Medulla oblongata (tissue), 1 donor: ENCODE results near the gene PPP1R37.

ENCODE experiments used
- DNase-seq: peaks from one replicate; pipeline ENCODE4 v3.0.0-alpha.2; 2015; ENCODE audit errors: extremely low spot score

The PPP1R37 gene

DNA sequence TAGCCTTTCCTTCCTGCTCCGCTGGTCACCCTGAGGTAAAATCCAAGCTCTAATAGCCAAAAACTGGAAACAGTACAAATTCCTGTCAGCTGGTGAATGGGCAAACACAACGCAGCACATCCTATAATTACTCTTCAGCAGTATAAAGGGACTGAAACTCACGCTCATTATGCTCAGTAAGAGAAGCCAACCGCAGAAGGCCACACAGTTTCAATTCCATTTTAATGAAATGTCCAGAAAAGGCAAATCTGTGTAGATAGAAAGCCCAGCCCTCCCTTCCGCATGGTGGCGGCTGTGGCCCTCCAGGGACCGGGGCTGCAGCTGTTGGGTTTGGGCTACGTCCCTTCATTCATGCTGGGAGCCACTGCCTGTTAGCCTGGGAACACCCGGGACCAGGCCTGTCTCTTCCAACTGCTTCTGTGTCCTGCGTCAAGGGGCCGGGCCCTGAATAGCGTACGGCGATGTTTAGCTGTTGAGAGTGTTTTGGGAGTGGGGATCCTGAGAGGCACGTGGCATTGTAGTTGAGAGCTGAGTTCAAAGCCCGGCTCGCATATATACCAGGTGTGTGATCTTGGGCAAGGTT is 44.3 kb downstream of the PPP1R37 start:
- peak; percentile 18 for DNase-seq

DNA sequence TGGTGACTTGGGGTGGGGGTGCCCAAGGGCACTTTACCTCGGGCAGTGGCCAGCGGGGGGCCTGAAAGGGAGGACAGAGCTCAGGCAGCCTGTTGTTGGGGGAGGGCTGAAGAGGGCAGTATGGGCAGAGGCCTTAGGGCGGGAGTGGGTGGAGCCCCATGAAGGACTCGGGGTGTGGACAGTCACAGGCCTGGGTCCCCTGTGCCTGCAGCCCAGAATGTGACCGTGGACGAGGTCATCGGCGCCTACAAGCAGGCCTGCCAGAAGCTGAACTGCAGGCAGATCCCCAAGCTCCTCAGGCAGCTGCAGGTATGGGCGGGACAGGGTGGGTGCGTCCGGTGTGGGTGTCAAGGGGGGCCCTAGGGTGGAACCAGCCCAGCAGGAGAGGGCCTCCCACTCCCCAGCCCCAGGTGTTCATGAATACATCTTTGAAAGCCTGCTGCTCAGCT is 45.3 kb downstream of the PPP1R37 start:
- no peak for DNase-seq

DNA sequence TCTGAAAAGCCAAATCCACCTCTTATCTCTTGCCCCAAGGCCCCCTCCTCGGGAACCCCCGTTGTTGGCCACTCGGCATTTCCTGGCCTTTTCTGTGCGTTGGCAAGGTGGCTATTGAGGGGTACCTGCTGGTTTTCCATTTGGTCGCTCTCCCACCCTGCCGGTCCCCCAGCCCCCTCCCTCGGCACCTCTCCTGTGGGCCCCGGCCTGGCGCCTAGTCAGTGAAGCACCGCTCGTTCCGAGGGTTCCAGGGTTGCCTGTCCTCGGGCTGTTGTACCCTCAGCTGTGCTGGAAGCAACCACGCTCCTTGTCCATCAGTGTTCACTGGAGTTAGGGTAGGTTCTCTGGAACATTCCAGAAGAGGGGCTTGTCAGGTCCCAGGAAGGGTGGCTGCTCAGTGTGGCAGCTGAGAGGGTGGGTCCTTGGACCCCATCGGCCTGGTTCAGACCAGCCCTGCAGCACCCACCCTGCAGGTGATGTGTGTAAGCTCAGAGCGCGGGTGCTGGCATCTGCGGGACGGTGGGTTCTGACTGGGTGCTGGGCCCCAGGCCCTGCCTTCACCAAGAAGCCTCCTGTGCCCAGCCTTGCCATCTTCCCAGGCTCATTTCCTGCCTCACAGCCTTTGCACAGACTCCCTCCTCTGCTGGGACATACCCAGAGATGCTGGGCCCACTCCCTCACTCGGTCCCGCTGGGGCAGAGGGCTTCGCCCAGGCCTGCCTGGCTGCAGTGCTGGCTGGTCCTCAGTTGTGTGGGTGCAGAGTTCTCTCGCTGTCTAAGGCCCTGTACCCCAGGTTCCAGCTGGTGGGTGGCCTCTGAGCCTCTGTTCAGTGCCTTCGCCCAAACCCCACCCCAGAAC is 46.5 kb downstream of the PPP1R37 start:
- DNase-seq: no peak

DNA sequence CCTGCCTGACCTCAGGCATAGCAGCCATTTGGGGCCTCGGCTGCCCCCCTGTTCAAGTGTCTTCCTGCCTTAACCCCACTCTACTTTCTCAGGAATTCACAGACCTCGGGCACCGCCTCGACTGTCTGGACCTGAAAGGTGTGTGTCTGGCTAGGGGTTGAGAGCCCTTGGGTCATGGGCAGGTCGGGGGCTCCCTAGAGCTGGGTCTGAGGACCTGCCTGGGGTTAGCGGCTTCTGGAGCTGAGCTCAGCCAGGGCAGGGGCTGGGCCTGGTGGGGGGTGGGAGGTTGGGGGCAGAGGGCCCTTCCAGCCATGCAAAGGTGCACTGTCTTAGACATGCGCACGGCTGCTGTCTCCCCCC is 47.1 kb downstream of the PPP1R37 start:
- DNase-seq: no peak

DNA sequence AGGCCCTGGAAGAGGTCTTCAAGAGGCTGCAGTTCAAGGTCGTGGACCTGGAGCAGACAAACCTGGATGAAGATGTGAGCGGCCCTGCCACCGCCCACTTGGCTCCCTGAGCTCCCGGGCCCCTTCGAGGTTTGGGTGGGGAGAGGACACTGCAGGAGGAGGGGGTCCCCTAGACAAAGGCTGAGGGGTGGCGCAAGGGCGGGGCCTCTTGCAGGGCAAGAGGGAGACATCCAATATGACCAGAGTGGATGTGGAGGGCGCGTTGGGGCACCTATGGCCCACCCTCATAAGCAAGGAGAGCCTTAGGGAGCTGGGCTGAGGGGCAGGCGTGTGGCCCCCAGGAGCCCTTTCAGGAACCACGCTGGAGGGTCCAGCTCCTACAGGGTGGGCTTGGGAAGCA is 47.6 kb downstream of the PPP1R37 start:
- no peak for DNase-seq

DNA sequence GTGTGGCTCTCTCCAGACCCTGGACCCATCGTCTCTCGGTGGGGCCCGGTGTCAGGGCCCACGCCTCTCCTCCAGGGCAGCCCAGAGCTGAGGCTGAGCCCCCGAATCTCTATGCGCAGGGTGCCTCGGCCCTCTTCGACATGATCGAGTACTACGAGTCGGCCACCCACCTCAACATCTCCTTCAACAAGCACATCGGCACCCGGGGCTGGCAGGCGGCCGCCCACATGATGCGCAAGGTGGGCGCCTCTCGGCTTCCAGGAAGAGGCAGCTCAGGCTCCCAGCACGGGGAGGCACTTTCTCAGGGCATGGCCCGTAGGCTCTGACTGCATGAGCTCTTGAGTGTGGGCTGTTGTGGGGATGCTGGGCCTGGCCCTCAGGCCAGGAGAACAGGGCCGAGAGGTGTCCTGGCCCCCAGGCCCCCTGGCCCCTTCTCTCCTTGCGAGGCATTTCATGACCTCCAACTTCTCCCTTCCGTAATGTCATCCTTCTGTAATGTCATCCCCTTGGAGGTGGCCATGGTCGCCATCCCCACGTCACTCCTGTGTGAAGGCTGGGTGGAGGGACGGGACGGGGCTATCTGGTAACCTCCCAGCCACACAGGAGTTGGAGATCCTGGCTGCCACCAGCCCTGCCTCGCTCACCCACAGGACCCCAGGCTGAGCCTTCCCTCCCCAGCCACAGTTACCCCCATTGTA is 48.4 kb downstream of the PPP1R37 start:
- DNase-seq: no peak

DNA sequence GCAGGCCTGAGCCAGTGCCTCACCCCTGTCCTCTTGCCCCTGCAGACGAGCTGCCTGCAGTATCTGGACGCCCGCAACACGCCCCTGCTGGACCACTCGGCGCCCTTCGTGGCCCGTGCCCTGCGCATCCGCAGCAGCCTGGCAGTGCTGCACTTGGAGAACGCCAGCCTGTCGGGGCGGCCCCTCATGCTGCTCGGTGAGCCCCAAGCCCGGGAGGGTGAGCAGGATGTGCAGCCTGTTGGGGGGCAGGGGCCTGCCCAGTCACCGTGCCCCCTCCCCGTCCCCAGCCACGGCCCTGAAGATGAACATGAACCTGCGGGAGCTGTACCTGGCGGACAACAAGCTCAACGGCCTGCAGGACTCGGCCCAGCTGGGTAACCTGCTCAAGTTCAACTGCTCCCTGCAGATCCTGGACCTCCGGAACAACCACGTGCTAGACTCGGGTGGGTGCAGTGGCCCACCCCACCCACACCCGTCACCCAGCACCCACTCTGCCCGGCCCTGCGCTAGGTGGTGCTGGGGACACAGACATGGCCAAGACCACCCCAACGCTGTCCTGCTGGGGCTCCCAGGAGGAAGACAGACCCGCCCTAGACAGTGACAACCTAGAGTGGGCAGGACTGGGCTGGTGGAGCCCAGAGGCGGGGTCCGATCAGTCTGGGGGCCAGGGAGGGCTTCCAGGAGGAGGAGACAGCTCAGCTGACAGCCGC is 49.2 kb downstream of the PPP1R37 start:
- DNase-seq: no peak

DNA sequence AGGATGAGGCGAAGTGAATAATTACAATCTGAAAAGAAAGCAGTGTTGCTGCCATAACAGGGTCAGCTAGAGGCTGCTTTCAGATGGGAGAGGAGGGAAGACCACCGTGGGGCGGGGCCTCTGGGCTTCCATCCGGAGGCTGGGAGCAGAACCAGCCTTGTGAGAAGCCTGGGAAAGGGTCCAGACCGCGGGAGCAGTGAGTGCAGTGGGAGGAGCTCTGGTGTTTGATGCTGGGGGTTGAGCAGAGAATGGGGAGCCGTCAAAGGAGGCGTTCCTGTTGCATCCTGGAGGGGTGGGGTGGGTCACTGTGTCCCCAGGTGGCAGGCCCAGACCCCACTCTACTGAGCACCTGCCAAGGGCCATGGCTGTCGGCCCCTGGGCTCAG is 49.7 kb downstream of the PPP1R37 start:
- DNase-seq: no peak

DNA sequence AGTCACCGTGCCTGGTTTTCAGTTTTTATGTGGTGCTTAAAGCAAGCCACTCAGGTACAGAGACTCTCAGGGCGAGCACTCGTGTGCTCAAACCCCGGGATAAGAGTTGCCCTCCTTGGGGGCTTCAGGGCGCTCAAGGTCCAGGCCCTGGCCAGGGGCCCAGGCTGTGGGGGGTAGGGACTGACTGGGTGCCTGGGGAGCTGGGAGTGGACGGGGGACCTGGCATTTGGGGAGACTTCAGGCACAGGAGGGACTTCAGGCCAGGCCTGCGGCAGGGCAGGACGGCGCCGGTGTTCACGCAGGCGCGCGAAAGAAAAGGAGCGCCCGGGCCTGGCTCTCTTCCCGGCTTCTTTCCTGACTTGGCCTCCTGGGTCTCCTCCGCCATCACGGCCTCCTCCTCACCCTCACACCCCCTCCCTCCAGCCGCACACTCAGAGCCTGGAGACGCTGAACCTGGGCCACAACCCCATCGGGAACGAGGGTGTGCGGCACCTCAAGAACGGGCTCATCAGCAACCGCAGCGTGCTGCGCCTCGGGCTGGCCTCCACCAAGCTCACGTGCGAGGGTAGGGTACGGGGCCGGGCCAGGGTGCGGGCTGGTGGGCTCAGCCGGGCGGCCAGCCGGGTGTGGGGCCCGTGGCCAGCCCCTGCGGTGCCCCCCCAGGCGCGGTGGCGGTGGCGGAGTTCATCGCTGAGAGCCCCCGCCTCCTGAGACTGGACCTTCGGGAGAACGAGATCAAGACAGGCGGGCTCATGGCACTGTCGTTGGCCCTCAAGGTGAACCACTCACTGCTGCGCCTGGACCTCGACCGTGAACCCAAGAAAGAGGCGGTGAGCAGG is 51.7 kb downstream of the PPP1R37 start:
- DNase-seq: no peak

DNA sequence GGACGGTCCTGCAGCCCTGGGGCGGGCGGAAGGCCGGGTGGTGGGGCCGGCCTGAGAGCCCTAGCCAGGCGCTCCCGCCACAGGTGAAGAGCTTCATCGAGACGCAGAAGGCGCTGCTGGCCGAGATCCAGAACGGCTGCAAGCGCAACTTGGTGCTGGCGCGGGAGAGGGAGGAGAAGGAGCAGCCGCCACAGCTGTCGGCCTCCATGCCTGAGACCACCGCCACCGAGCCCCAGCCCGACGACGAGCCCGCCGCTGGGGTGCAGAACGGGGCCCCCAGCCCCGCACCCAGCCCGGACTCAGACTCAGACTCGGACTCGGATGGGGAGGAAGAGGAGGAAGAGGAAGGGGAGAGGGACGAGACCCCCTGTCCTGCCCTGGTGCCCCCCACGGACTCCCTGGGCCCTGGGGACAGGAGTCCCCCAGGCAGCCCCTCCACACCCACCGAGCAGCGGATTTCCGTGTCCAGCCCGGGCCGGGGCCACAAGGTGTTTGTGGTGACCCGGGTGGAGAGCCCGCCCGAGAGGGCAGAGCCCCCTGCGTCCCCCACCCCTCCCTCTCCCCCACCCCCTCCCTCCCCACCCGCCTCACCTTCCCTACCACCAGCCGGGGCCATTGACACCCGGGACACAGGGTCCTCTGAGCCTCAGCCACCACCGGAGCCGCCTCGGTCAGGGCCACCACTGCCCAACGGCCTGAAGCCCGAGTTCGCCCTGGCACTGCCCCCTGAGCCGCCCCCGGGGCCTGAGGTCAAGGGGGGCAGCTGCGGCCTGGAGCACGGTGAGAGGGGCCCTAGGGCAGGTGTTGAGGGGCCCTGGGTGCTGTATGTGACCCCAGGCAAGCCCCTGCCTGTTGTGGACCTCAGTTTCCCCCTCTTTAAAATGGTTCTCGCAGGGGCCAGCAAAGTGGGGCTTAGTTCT is 52.6 kb downstream of the PPP1R37 start:
- no peak for DNase-seq

DNA sequence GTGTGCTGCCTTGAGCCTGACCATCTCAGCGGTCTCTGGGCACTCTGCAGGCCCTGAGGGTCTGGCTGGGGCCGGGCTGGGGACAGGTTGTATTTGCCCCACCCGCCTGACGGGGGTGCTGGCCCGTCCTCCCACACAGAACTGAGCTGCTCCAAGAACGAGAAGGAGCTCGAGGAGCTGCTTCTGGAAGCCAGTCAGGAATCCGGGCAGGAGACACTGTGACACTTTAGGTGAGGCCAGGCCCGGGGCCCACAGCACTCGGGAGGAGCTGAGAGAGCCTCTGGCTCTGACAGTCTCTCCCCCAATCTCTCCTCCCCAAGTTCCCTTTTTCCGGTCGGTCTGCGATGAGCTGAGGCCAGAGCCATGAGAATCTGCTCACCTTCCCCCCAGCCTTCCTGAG is 53.3 kb downstream of the PPP1R37 start:
- DNase-seq: no peak

DNA sequence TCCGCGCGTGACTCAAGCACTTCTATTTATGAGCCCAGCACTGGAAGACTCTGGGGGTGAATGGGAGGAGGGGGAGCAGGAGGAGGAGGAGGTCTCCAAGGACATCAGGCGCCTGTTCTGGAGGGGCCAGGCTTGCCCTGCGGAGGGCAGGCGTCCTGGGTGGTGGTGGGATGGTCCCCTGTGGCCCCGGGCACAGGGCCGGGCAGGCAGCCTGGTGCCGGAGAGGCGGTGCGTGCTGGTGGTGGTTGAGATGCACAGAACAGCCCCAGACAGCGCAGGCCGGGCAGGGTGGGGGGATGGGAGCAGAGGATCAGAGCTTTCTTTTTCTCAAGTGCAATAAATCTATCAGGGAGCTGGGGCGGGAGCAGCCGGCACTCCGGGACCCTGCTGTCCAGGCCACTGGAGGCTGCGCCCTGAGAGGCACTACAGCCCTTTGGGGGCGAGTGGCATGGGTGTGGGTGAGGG is 53.8 kb downstream of the PPP1R37 start:
- no peak for DNase-seq

DNA sequence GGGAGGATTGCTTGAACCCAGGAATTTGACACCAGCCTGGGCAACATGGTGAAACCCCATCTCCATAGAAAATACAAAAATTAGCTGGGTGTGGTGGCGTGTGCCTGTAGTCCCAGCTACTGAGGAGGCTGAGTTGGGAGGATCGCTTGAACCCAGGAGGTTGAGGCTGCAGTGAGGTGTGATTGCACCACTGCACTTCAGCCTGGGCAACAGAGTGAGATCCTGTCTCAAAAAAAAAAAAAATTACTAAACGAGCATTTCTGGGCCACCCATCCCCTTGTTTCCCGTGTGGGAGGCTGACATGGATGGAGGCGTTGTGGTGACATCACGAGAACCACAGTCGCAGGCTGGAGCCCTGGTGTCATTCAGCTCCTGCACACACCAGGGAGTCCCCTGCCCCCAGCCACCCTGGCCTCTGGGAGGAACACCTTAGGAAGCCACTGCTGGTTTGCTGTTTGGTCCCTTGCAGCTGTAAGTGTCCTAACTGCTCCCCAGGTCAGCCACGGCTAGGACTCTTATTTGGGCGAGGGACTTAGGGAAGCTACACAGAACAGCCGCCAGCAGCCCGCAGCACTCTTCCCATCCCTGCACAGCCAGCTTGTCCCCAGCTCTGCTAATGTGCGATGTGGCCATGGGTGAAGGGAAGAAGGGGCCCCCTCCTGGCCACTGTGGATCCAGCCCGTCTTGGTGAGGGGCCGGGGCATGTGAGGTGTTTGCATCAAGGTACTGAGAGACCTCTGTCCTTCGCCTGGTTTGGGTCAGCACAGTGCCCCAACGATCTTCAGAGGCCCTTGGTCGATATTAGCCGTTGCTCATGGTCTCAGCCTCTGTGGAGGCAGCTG is 55.1 kb downstream of the PPP1R37 start:
- no peak for DNase-seq

DNA sequence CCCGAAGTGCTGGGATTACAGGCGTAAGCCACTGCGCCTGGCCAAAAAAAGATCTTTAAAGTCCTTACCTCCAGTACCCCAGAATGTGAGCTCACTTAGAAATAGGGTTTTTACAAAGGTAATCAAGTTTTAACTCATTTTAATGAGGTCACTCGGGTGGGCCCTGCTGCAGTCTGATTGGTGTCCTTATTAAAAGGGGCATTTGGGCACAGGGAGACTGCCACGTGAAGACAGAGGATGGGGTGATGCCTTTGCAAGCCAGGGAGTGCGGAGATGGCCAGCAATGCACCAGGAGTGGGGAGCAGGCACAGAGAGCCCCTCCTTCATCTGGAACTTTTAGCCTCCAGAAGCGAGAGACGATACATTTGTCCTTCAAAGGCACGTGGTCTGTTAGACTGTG is 56.1 kb downstream of the PPP1R37 start:
- DNase-seq: no peak

DNA sequence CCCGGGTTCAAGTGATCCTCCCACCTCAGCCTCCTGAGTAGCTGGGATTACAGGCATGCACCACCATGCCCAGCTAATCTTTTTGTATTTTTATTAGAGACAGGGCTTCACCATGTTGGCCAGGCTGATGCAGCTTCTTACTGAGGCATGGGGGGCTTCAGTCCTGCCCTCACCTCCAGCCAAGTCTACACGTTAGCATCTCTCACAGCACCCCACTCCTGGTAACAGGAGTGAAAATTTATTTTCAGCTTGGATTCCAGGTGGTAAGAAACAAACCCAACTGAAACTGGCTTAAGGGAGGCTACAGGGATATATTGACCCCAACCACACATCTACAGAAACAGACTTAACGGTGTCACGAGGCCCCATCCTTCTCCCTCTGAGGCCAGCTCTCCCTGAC is 57.2 kb downstream of the PPP1R37 start:
- DNase-seq: no peak

DNA sequence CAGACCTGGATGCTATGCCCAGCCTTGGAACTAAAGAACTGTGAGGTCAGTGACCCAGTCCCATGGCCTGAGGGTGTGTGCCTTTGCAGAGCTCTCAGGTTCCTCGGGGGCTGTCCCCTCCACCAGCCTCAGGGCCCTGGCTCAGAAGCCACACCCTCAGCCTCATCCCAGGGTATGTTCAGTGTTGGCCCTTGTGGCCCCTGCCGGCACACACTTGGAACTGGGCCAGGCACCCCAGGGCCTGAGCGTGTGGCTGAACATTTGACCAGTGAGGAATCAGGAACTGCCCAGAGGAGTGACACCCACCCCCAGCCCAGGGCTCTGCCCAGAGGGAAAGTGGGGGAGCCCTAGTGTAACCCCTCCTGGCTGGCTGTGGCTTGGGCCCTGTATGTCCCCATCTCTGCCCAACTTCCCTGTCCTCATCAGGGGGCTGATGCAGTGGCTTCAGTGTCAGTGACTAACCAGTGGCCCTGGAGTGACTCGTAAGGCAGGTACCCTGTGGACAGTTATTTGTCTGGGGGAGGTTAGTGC is 57.8 kb downstream of the PPP1R37 start:
- no peak for DNase-seq

DNA sequence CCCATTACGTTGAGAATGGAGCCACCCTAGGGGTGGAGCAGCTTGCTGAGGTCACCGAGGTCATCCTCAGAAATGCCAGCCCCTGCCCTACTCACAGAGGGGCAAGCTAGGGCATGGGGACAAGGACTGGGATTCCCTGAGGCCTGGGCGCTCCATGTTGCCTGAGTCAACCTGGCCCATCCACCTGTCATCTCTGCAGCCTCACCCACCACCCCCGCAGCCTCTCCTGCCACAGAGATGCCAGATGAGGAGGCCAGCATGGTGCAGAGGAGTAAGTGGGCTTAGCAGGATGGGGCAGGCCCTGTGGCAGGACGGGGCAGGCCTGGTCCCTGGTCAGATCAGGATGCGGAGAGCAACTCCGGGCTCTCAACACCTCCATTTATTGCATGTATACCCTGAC is 58.3 kb downstream of the PPP1R37 start:
- DNase-seq: no peak

DNA sequence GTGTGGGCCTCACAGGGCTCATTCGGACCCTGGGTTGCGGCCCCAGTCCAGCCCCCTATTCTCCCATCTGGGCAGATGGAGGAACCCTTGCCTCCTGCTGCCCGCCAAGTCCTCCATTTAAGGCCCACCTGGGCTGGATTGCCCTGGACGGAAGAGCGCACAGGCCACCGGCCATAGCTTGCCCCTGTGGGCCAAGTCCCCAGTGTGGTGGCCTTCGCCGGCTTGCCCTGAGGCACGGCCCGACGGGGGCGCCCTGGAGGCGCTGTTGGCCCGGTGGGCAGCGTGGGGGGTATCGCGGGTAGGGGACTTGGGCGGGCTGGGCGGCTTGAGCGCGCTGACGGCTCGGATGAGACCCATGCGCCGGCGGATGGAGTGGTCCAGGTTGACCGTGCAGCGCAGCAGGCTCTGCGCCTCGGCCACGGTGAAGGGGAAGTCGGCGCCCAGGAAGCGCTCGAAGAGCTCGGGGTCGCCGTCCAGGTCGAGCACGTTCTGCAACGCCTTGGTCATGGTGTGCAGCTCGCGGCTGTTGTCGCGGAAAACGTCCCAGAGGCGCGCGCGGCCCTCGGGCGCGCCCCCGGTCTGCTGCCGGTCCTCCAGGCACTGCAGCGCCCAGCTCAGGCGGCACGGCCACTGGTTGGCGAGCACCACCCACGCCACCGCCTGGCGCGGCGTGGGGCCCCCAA is 59.0 kb downstream of the PPP1R37 start:
- no peak for DNase-seq
